Thoracic aorta (tissue), 2 donors: ENCODE results near the gene INPP5A. TPM values are rescaled to one million over a fixed set of nuclear protein-coding genes. Genes with fewer than 3 reads are reported as not detected.

ENCODE experiments used
- ATAC-seq: fragments of 150-250 bp; one replicate; pipeline ENCODE4 v1.8.0; 2017; ENCODE audit warnings: low read depth; ENCODE audit not compliant: insufficient number of reproducible peaks, low FRiP score
- DNase-seq: peaks from one replicate; pipeline ENCODE4 v3.0.0-alpha.2; 2020; ENCODE audit warnings: low spot score
- H3K27ac ChIP-seq, 2 donors: fragments of 200-600 bp; sonication (generic); 1 replicate in 1 of 2; 2 replicates in 1 of 2; pipeline ENCODE4 v1.5.1; 2016; ENCODE audit warnings: mild to moderate bottlenecking in 2 of 2, moderate library complexity in 2 of 2
- H3K27me3 ChIP-seq: fragments of 200-600 bp; sonication (generic); replicated peaks from 2 replicates; pipeline ENCODE4 v1.6.0; 2016; ENCODE audit warnings: mild to moderate bottlenecking; ENCODE audit not compliant: insufficient read depth
- H3K36me3 ChIP-seq: fragments of 200-600 bp; sonication (generic); one replicate; pipeline ENCODE4 v1.5.1; 2016
- H3K4me1 ChIP-seq, 2 donors: fragments of 200-600 bp; sonication (generic); 1 replicate in 1 of 2; 2 replicates in 1 of 2; pipeline versions ENCODE4 v1.5.1 to v1.6.0; 2016; ENCODE audit warnings: low read depth in 2 of 2, mild to moderate bottlenecking in 1 of 2; ENCODE audit not compliant: control insufficient read depth in 1 of 2
- H3K4me3 ChIP-seq: fragments of 200-600 bp; sonication (generic); 2 replicates; pipeline ENCODE4 v1.5.1; 2016; ENCODE audit warnings: mild to moderate bottlenecking
- H3K9me3 ChIP-seq: fragments of 200-600 bp; sonication (generic); 2 replicates; pipeline ENCODE4 v1.5.1; 2016
- CTCF ChIP-seq: fragments of 200-600 bp; sonication (generic); IDR thresholded peaks from one replicate; pipeline ENCODE4 v1.5.1; 2019; ENCODE audit warnings: antibody characterized with exemption
- total RNA-seq, 2 donors: library from RNA; depleted of rRNA; stranded (reverse); fragments of >200 nt; gene quantifications; one replicate each; pipeline versions ENCODE4 v1.1.0 to v1.2.3, GENCODE V29; 2016

INPP5A gene
- total RNA-seq, 2 donors from 2014 or later = 120 to 142 TPM

GRCh38 chr10:132612571-132613504, 75.3 kb downstream of the INPP5A start:
- H3K9me3 ChIP-seq = no peaks in the 10 kb centered on the region
- H3K36me3 ChIP-seq = no peaks in the 10 kb centered on the region
- peaks cover 5 to 39% of the 10 kb centered on the region in 2 donors for H3K4me1 ChIP-seq
- no peak overlapping the region for H3K4me3 ChIP-seq
- no peak for TF ChIP-seq CTCF
- H3K27me3 ChIP-seq = no peaks in the 10 kb centered on the region
- DNase-seq (no peak), ATAC-seq (no peak)
- H3K27ac ChIP-seq = peak overlapping the region in 1 of 2 donors; percentile 11

- no peak for TF ChIP-seq CTCF
- Histone ChIP-seq H3K4me3 (no peak overlapping the region), H3K27ac (no peak overlapping the region)
Measured at GRCh38 chr10:132613566-132614348, 76.2 kb downstream of the INPP5A start.

GRCh38 chr10:132614431-132615340, 77.1 kb downstream of the INPP5A start:
- peaks cover 2% of the 10 kb centered on the region for H3K9me3 ChIP-seq
- DNase-seq (no peak), ATAC-seq (no peak)
- no peak overlapping the region for H3K27ac ChIP-seq
- peaks cover 5 to 27% of the 10 kb centered on the region in 2 donors for H3K4me1 ChIP-seq
- H3K36me3 ChIP-seq = no peaks in the 10 kb centered on the region
- TF ChIP-seq CTCF = no peak
- H3K4me3 ChIP-seq = no peak overlapping the region
- no peaks in the 10 kb centered on the region for H3K27me3 ChIP-seq

More at GRCh38 chr10:132613566-132614348, 76.2 kb downstream of the INPP5A start:
- Histone ChIP-seq H3K4me1 (peaks cover 5 to 29% of the 10 kb centered on the region in 2 donors), H3K9me3 (no peaks in the 10 kb centered on the region), H3K27me3 (no peaks in the 10 kb centered on the region), H3K36me3 (no peaks in the 10 kb centered on the region)
- ATAC-seq = no peak
- no peak for DNase-seq

GRCh38 chr10:132615341-132616169, 78.0 kb downstream of the INPP5A start:
- Histone ChIP-seq H3K27ac (no peak overlapping the region), H3K27me3 (no peaks in the 10 kb centered on the region), H3K4me3 (no peak overlapping the region), H3K9me3 (peaks cover 7% of the 10 kb centered on the region), H3K36me3 (no peaks in the 10 kb centered on the region), H3K4me1 (peaks cover 5 to 27% of the 10 kb centered on the region in 2 donors)
- DNase-seq (no peak), ATAC-seq (no peak)
- TF ChIP-seq CTCF = no peak
